OCI-LY7 (cell line): ENCODE data around the gene DHRS12. TPM values are rescaled to one million over a fixed set of nuclear protein-coding genes. Genes with fewer than 3 reads are reported as not detected.
A peak's percentile ranks its signal among the peaks of the same experiment; 100 is the strongest.

ENCODE experiments used
- BruUV-seq: library from RNA; stranded (reverse); fragments of 400-500 nt; replicated peaks from 2 replicates; lab custom pipeline; 2021; lab: Mats Ljungman, UMichigan
- CTCF ChIA-PET: fragments of 300-600 bp; sonication (Branson Sonifier 250); formaldehyde crosslinking; loops from one replicate; lab custom pipeline; 2022; ENCODE audit warnings: antibody characterized with exemption; ENCODE audit not compliant: unreplicated experiment; lab: Charles Lee
- POLR2A ChIA-PET: fragments of 300-600 bp; sonication (Branson Sonifier 250); formaldehyde crosslinking; loops from one replicate; lab custom pipeline; 2022; ENCODE audit warnings: antibody characterized with exemption; lab: Charles Lee
- DNase-seq: peaks from one replicate; pipeline ENCODE4 v3.0.0-alpha.2; 2015; ENCODE audit warnings: low spot score
- H2AFZ ChIP-seq: fragments of 200-600 bp; sonication (generic), shearing (Covaris generic); 2 replicates; pipeline ENCODE4 v1.6.1; 2014; ENCODE audit warnings: mild to moderate bottlenecking, antibody characterized with exemption, low read length, moderate library complexity
- H3K27ac ChIP-seq: fragments of 200-600 bp; sonication (generic); 2 replicates; pipeline ENCODE4 v1.5.1; 2014; ENCODE audit warnings: mixed run types, low read depth, mild to moderate bottlenecking, moderate library complexity, low read length, inconsistent platforms; ENCODE audit not compliant: poor library complexity, severe bottlenecking
- H3K36me3 ChIP-seq: fragments of 200-600 bp; sonication (generic); 2 replicates; pipeline ENCODE4 v1.6.1; 2014; ENCODE audit warnings: mild to moderate bottlenecking, antibody characterized with exemption, low read length, moderate library complexity, mixed read lengths; ENCODE audit not compliant: insufficient read depth
- H3K4me1 ChIP-seq: fragments of 200-600 bp; sonication (generic); 2 replicates; pipeline ENCODE4 v1.5.1; 2014; ENCODE audit warnings: mild to moderate bottlenecking, low read length; ENCODE audit not compliant: insufficient read depth, poor library complexity, severe bottlenecking
- H3K4me2 ChIP-seq: fragments of 200-600 bp; sonication (generic); 2 replicates; pipeline ENCODE4 v1.6.1; 2014; ENCODE audit warnings: mild to moderate bottlenecking, low read length
- H3K4me3 ChIP-seq: fragments of 200-600 bp; sonication (generic); 2 replicates; pipeline ENCODE4 v1.5.1; 2014; ENCODE audit warnings: mild to moderate bottlenecking, low read depth, low read length; ENCODE audit not compliant: poor library complexity, severe bottlenecking
- H3K79me2 ChIP-seq: fragments of 200-600 bp; sonication (generic); 2 replicates; pipeline ENCODE4 v1.6.1; 2016; ENCODE audit warnings: low read depth, mild to moderate bottlenecking, low read length, moderate library complexity, mixed read lengths; ENCODE audit not compliant: insufficient read depth
- H3K9me2 ChIP-seq: fragments of 200-600 bp; sonication (generic); 2 replicates; pipeline ENCODE4 v1.6.1; 2016; ENCODE audit warnings: mild to moderate bottlenecking, low read length, mixed read lengths; ENCODE audit not compliant: insufficient read depth
- H3K9me3 ChIP-seq: fragments of 200-600 bp; sonication (generic); 2 replicates; pipeline ENCODE4 v1.6.1; 2014; ENCODE audit warnings: mild to moderate bottlenecking, mixed run types, low read length, mixed read lengths
- H4K20me1 ChIP-seq: fragments of 200-600 bp; sonication (generic); 2 replicates; pipeline ENCODE4 v1.6.1; 2014; ENCODE audit warnings: mild to moderate bottlenecking, antibody characterized with exemption, low read length, moderate library complexity, mixed read lengths; ENCODE audit not compliant: insufficient read depth
- CTCF ChIP-seq: fragments of 200-600 bp; sonication (generic); conservative IDR thresholded peaks from 2 replicates; pipeline ENCODE4 v1.5.1; 2014; ENCODE audit warnings: mild to moderate bottlenecking, antibody characterized with exemption, low read length, moderate library complexity, mixed read lengths
- EZH2phosphoT487 ChIP-seq: fragments of 200-600 bp; sonication (generic); IDR thresholded peaks from 2 replicates; pipeline ENCODE4 v1.6.1; 2018; ENCODE audit warnings: low read depth, borderline replicate concordance, mild to moderate bottlenecking, mixed run types, antibody characterized with exemption, low read length, moderate library complexity, mixed read lengths
- intact Hi-C: fragments of 100-400 bp; cut with micrococcal nuclease; formaldehyde crosslinking; loops from one replicate; pipeline ENCODE4 v1.10.0; 2022; ENCODE audit not compliant: unreplicated experiment
- total RNA-seq, 2 experiments: library from RNA; depleted of rRNA in 1 of 2; stranded (reverse); fragments of >200 nt in 1 of 2; shearing (Covaris generic) in 1 of 2; gene quantifications; 2 replicates each; pipeline ENCODE4 v1.2.3, GENCODE V29; 2014 to 2022

The DHRS12 gene
- total RNA-seq, 2 experiments from 2014 or later, result 3.5 to 11.9 TPM

- H3K4me1 ChIP-seq, result peaks cover 83% of the 10 kb centered on the region
- no peak overlapping the region; the same call in 1 of the 2 replicates for H3K4me2 ChIP-seq
- no peaks in the 10 kb centered on the region for H3K9me2 ChIP-seq
- intact Hi-C loops, result loop anchor here (5.0 kb wide), 1 partner anchor 183 kb away; no protein-coding TSS in a partner anchor
- no peak overlapping the region for H3K27ac ChIP-seq
- no peaks in the 10 kb centered on the region for H3K9me3 ChIP-seq
- no peak for DNase-seq
- H3K4me3 ChIP-seq, result no peak overlapping the region
- TF ChIP-seq EZH2phosphoT487, result no peak
- no peak for TF ChIP-seq CTCF
- H3K79me2 ChIP-seq, result no peaks in the 10 kb centered on the region
- H2AFZ ChIP-seq, result no peak overlapping the region
- BruUV-seq, result no TSS peak
- no peaks in the 10 kb centered on the region for H4K20me1 ChIP-seq
- POLR2A ChIA-PET, result interaction anchor here (3.5 to 10.6 kb wide), 3 partner anchors 7 to 13 kb away, joined by 22 to 147 read pairs (median 48); no protein-coding TSS in a partner anchor
- no peaks in the 10 kb centered on the region for H3K36me3 ChIP-seq
- CTCF ChIA-PET, result interaction anchor here (1.2 kb wide), 1 partner anchor 13 kb away, joined by 3 read pairs; no protein-coding TSS in a partner anchor
Measured at GRCh38 chr13:51819544-51819943, 15.6 kb upstream of the DHRS12 start.

- Histone ChIP-seq H3K36me3 (no peaks in the 10 kb centered on the region), H3K9me3 (no peaks in the 10 kb centered on the region), H3K4me1 (peaks cover 83% of the 10 kb centered on the region), H3K4me2 (no peak overlapping the region), H3K27ac (no peak overlapping the region), H2AFZ (no peak overlapping the region), H4K20me1 (no peaks in the 10 kb centered on the region), H3K4me3 (no peak overlapping the region), H3K79me2 (no peaks in the 10 kb centered on the region), H3K9me2 (no peaks in the 10 kb centered on the region)
- no peak for TF ChIP-seq EZH2phosphoT487
- TF ChIP-seq CTCF, result no peak
- BruUV-seq, result no TSS peak
- DNase-seq, result no peak
- POLR2A ChIA-PET, result interaction anchor here (3.5 to 5.4 kb wide), 2 partner anchors 10 to 13 kb away, joined by 22 to 48 read pairs; no protein-coding TSS in a partner anchor
- CTCF ChIA-PET, result interaction anchor here (1.2 kb wide), 2 partner anchors 10 to 13 kb away, joined by 3 read pairs; no protein-coding TSS in a partner anchor
- intact Hi-C loops, result loop anchor here (5.0 kb wide), 1 partner anchor 183 kb away; no protein-coding TSS in a partner anchor
Measured at GRCh38 chr13:51818781-51819511, 15.0 kb upstream of the DHRS12 start.

- H3K36me3 ChIP-seq, result no peaks in the 10 kb centered on the region
- H4K20me1 ChIP-seq, result no peaks in the 10 kb centered on the region
- no TSS peak for BruUV-seq
- intact Hi-C loops, result loop anchor here (5.0 kb wide), 1 partner anchor 184 kb away; no protein-coding TSS in a partner anchor
- no peak for TF ChIP-seq EZH2phosphoT487
- TF ChIP-seq CTCF, result peak; percentile 36; the same call in 1 of the 2 replicates
- no peak overlapping the region for H3K4me2 ChIP-seq
- ChIA-PET POLR2A (interaction anchor here (0.7 to 1.0 kb wide), 2 partner anchors 14 to 72 kb away, joined by 3 to 5 read pairs; no protein-coding TSS in a partner anchor), CTCF (interaction anchor here (1.2 kb wide), 1 partner anchor 11 kb away, joined by 3 read pairs; no protein-coding TSS in a partner anchor)
- H3K4me3 ChIP-seq, result no peak overlapping the region
- peaks cover 83% of the 10 kb centered on the region for H3K4me1 ChIP-seq
- H3K27ac ChIP-seq, result no peak overlapping the region
- H3K79me2 ChIP-seq, result no peaks in the 10 kb centered on the region
- DNase-seq, result no peak
- no peaks in the 10 kb centered on the region for H3K9me2 ChIP-seq
- no peak overlapping the region for H2AFZ ChIP-seq
- H3K9me3 ChIP-seq, result no peaks in the 10 kb centered on the region
Measured at GRCh38 chr13:51818276-51818675, 14.3 kb upstream of the DHRS12 start.
